Esophagus muscularis mucosa (tissue), 4 donors: ENCODE results near the gene SPTLC2. TPM values are rescaled to one million over a fixed set of nuclear protein-coding genes. Genes with fewer than 3 reads are reported as not detected.
A peak's percentile ranks its signal among the peaks of the same experiment; 100 is the strongest.

Source experiments
- DNase-seq: peaks from one replicate; pipeline ENCODE4 v3.0.0-alpha.2; 2017; ENCODE audit errors: extremely low spot score
- H3K27ac ChIP-seq, 4 donors: fragments of 200-600 bp; sonication (generic); replicated peaks in 1 of 4; 1 replicate in 3 of 4; 2 replicates in 1 of 4; pipeline ENCODE4 v1.5.1; 2016 to 2019; ENCODE audit warnings: mild to moderate bottlenecking in 1 of 4
- H3K27me3 ChIP-seq, 4 donors: fragments of 200-600 bp; sonication (generic); one replicate each; pipeline versions ENCODE4 v1.5.1 to v1.6.0; 2016 to 2019
- H3K36me3 ChIP-seq, 4 donors: fragments of 200-600 bp; sonication (generic); one replicate each; pipeline ENCODE4 v1.5.1; 2016 to 2019
- H3K4me1 ChIP-seq, 4 donors: fragments of 200-600 bp; sonication (generic); one replicate each; pipeline ENCODE4 v1.5.1; 2016 to 2019
- H3K4me3 ChIP-seq, 4 donors: fragments of 200-600 bp; sonication (generic); 1 replicate in 2 of 4; 2 replicates in 2 of 4; pipeline ENCODE4 v1.5.1; 2016 to 2019; ENCODE audit warnings: mild to moderate bottlenecking in 4 of 4, moderate library complexity in 1 of 4
- H3K9me3 ChIP-seq, 4 donors: fragments of 200-600 bp; sonication (generic); 1 replicate in 3 of 4; 2 replicates in 1 of 4; pipeline ENCODE4 v1.5.1; 2016 to 2019
- CTCF ChIP-seq, 3 experiments: fragments of 200-600 bp in 2 of 3; fragments of 450-650 bp in 1 of 3; sonication (generic) in 2 of 3; IDR thresholded peaks; one replicate each; pipeline ENCODE4 v1.5.1; 2017 to 2019; ENCODE audit warnings: antibody characterized with exemption in 3 of 3, mild to moderate bottlenecking in 2 of 3, moderate library complexity in 1 of 3
- EP300 ChIP-seq: sonication (generic); formaldehyde crosslinking; IDR thresholded peaks from one replicate; pipeline ENCODE4 v1.6.1; 2017; ENCODE audit warnings: antibody characterized with exemption
- POLR2A ChIP-seq: fragments of 450-650 bp; IDR thresholded peaks from one replicate; pipeline ENCODE4 v1.6.1; 2017; ENCODE audit warnings: antibody characterized with exemption, moderate library complexity, mild to moderate bottlenecking, low read depth
- POLR2AphosphoS5 ChIP-seq, 2 donors: sonication (generic); formaldehyde crosslinking; IDR thresholded peaks; one replicate each; pipeline ENCODE4 v1.6.1; 2017; ENCODE audit warnings: antibody characterized with exemption in 2 of 2
- WGBS: methylation state at CpG from one replicate; pipeline ENCODE4 v1.1.5; 2018; 5-methylcytosine and 5-hydroxymethylcytosine counted together
- intact Hi-C: fragments of 100-400 bp; cut with DNase I; formaldehyde crosslinking; loops from one replicate; pipeline ENCODE4 v1.15.1; 2023
- total RNA-seq, 4 donors: library from RNA; depleted of rRNA; stranded (reverse); fragments of >200 nt; gene quantifications; one replicate each; pipeline versions ENCODE4 v1.1.0 to v1.2.1, GENCODE V29; 2016

Gene SPTLC2
- total RNA-seq, 4 donors from 2014 or later = 14.5 to 25.3 (median 20.1) TPM

DNA sequence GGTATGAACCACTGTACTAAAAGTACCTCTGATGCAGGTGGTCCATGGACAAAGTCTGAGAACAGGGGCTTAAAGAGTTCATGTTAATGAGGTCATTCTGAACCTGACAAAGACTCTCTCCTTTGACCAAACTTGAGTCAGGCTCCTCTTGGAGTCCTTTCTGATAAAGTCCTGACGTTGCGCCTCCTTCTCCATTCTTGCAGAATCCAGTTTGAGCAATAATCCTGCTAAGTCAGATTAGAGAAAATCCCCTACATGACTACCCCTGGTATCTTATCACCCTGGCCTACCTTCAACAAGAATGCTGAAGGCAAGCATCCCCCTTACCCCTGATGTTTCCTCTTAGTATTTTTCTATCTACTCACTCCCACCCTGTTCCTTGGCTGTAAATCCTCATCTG is 71.9 kb downstream of the SPTLC2 start:
- H3K4me3 ChIP-seq = no peak overlapping the region
- no peaks in the 10 kb centered on the region for H3K9me3 ChIP-seq
- H3K27ac ChIP-seq = no peak overlapping the region
- 96% methylated on average over 2 of the region's 2 CpGs for WGBS
- peaks cover 0 to 27% (median 18%) of the 10 kb centered on the region in 4 donors for H3K36me3 ChIP-seq
- no peaks in the 10 kb centered on the region for H3K27me3 ChIP-seq
- no peak for DNase-seq
- TF ChIP-seq POLR2AphosphoS5 (IDR thresholded peaks at IDR 0.05) (no peak), EP300 (no peak), POLR2A (no peak), CTCF (IDR thresholded peaks at IDR 0.05) (no peak)
- intact Hi-C loops = no loop called here
- H3K4me1 ChIP-seq = peaks cover 13 to 29% (median 25%) of the 10 kb centered on the region in 4 donors

- 86% methylated on average over 3 of the region's 3 CpGs for WGBS
- no peak overlapping the region for H3K4me3 ChIP-seq
- DNase-seq = no peak
- H3K9me3 ChIP-seq = no peaks in the 10 kb centered on the region
- no peaks in the 10 kb centered on the region for H3K27me3 ChIP-seq
- TF ChIP-seq CTCF (IDR thresholded peaks at IDR 0.05) = no peak
- no peak for TF ChIP-seq POLR2AphosphoS5 (IDR thresholded peaks at IDR 0.05)
- TF ChIP-seq EP300 = no peak
- no peak for TF ChIP-seq POLR2A
- H3K4me1 ChIP-seq = peaks cover 13 to 29% (median 25%) of the 10 kb centered on the region in 4 donors
- peak overlapping the region; percentile 52 to 55 (median 53) for H3K27ac ChIP-seq
- peaks cover 0 to 20% (median 11%) of the 10 kb centered on the region in 4 donors for H3K36me3 ChIP-seq
- intact Hi-C loops = no loop called here
Observed at GRCh38 chr14:77543637-77544334, 72.7 kb downstream of the SPTLC2 start.

DNA sequence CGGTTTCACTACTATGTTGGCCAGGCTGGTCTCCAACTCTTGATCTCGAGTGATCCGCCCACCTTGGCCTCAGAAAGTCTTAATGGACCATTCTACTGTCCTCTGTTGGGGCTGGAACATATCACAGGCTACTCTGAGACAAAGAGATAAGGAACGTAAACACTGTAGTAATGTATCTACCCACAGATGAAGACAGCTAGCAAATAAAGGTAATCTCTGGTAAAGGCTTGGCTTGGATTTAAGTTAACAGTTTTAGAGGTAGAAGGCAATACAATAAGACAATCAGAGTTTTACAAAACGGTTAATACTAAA is 73.2 kb downstream of the SPTLC2 start:
- Histone ChIP-seq H3K9me3 (no peaks in the 10 kb centered on the region), H3K4me1 (peaks cover 13 to 29% (median 25%) of the 10 kb centered on the region in 4 donors), H3K27me3 (no peaks in the 10 kb centered on the region), H3K36me3 (peaks cover 0 to 14% (median 5%) of the 10 kb centered on the region in 4 donors), H3K4me3 (no peak overlapping the region), H3K27ac (peak overlapping the region; percentile 52 to 55 (median 53))
- no peak for DNase-seq
- intact Hi-C loops = no loop called here
- TF ChIP-seq CTCF (IDR thresholded peaks at IDR 0.05) (no peak), POLR2A (no peak), EP300 (no peak), POLR2AphosphoS5 (IDR thresholded peaks at IDR 0.05) (no peak)
- 69% methylated on average over 5 of the region's 5 CpGs for WGBS

DNA sequence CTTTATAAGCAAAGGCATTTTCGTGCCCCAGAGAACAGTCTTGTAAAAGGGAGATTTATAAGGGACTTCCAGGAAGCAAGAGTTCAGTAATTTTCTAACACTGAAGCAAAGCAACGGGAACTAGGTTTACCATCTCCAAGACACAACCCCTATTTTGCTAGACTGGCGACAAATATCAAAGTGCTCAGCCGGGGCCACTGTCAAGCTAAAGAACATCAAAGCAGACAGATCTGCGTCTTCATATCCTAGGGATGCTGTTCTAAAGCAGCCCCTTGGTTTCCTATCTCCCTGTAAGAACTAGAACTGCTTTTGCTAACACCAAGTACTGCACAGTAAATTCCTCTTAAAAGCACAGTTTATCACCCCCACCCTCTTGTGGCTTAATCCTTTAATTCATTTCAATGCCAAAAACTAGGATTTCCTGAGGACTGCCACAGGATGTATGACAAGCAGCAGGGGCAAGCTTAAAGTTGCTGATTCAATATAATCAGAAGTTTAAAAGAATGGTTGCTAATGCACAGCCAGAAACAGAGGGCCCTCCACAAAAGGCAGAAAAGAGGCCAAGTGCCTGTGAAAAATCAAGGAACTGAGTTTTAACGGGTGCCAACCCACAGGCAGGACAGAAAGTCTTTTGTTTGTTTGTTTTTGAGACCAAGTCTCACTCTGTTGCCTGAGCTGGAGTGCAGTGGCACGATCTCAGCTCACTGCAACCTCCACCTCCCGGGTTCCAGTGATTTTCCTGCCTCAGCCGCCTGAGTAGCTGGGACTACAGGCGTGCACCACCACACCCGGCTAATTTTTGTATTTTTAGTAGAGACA is 73.8 kb downstream of the SPTLC2 start:
- no peak for DNase-seq
- 51% methylated on average over 11 of the region's 11 CpGs for WGBS
- Histone ChIP-seq H3K27ac (peak overlapping the region; percentile 52 to 55 (median 53)), H3K9me3 (no peaks in the 10 kb centered on the region), H3K4me3 (no peak overlapping the region), H3K36me3 (peaks cover 0 to 11% (median 2%) of the 10 kb centered on the region in 4 donors), H3K27me3 (no peaks in the 10 kb centered on the region), H3K4me1 (peaks cover 13 to 29% (median 25%) of the 10 kb centered on the region in 4 donors)
- intact Hi-C loops = no loop called here
- TF ChIP-seq POLR2AphosphoS5 (IDR thresholded peaks at IDR 0.05) = peak in 1 of 2 donors; percentile 5
- TF ChIP-seq POLR2A = no peak
- no peak for TF ChIP-seq CTCF (IDR thresholded peaks at IDR 0.05)
- no peak for TF ChIP-seq EP300
